ENCODE results near the gene FAM174A.

- TF ChIP-seq, protein P1, sequence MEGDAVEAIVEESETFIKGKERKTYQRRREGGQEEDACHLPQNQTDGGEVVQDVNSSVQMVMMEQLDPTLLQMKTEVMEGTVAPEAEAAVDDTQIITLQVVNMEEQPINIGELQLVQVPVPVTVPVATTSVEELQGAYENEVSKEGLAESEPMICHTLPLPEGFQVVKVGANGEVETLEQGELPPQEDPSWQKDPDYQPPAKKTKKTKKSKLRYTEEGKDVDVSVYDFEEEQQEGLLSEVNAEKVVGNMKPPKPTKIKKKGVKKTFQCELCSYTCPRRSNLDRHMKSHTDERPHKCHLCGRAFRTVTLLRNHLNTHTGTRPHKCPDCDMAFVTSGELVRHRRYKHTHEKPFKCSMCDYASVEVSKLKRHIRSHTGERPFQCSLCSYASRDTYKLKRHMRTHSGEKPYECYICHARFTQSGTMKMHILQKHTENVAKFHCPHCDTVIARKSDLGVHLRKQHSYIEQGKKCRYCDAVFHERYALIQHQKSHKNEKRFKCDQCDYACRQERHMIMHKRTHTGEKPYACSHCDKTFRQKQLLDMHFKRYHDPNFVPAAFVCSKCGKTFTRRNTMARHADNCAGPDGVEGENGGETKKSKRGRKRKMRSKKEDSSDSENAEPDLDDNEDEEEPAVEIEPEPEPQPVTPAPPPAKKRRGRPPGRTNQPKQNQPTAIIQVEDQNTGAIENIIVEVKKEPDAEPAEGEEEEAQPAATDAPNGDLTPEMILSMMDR (conservative IDR thresholded peaks at IDR 0.05; ENCODE audit: low read depth, low read length): no peak
- TF ChIP-seq EZH2 (IDR thresholded peaks at IDR 0.05; ENCODE audit: low read length, unreplicated experiment): no peak
These were observed 38.9 kb upstream of the FAM174A start for GRCh38 chr5:100496296-100496695.
